ENCODE measurements around the gene PXYLP1.

GRCh38 chr3:141286856-141287255 is 55.2 kb downstream of the PXYLP1 start:
- TF ChIP-seq EZH2phosphoT487 (IDR thresholded peaks at IDR 0.05; ENCODE audit: insufficient read depth, low read depth): no peak
- TF ChIP-seq EZH2 (IDR thresholded peaks at IDR 0.05; ENCODE audit: insufficient read depth, poor library complexity, severe bottlenecking): no peak

Measured in GM23248 (cell line).